Spinal cord (tissue), 10 donors: ENCODE measurements around the gene MYMK. TPM values are rescaled to one million over a fixed set of nuclear protein-coding genes. Genes with fewer than 3 reads are reported as not detected.

Experiments
- DNase-seq, 6 donors: peaks; one replicate each; pipeline versions ENCODE4 v3.0.0 to v3.0.0-alpha.2; 2013 to 2015; ENCODE audit warnings: low spot score in 6 of 6, low read depth in 4 of 6
- H3K27ac ChIP-seq: one replicate; pipeline ENCODE4 v1.5.1; 2013; ENCODE audit warnings: low read depth, low read length, control low read depth
- H3K27me3 ChIP-seq: one replicate; pipeline ENCODE4 v1.6.1; 2013; ENCODE audit warnings: low read length; ENCODE audit not compliant: control insufficient read depth, insufficient read depth
- H3K36me3 ChIP-seq: one replicate; pipeline ENCODE4 v1.6.1; 2013; ENCODE audit warnings: low read length; ENCODE audit not compliant: control insufficient read depth, insufficient read depth
- H3K4me1 ChIP-seq: one replicate; pipeline ENCODE4 v1.6.1; 2013; ENCODE audit warnings: low read length; ENCODE audit not compliant: control insufficient read depth, insufficient read depth
- H3K4me3 ChIP-seq: one replicate; pipeline ENCODE4 v1.5.1; 2013; ENCODE audit warnings: low read depth, low read length, control low read depth
- H3K9me3 ChIP-seq: one replicate; pipeline ENCODE4 v1.6.1; 2013; ENCODE audit warnings: low read length; ENCODE audit not compliant: control insufficient read depth, insufficient read depth
- WGBS: methylation state at CpG from one replicate; pipeline ENCODE4 v1.1.5; 2013; ENCODE audit warnings: missing lambda C conversion rate; ENCODE audit not compliant: insufficient coverage; 5-methylcytosine and 5-hydroxymethylcytosine counted together
- polyA plus RNA-seq, 2 donors: library from polyadenylated mRNA; unstranded; fragments of 120-200 nt; gene quantifications; one replicate each; pipeline ENCODE4 v1.2.1, GENCODE V29; 2013; ENCODE audit not compliant: insufficient read length in 2 of 2
- total RNA-seq, 2 donors: library from RNA; depleted of rRNA in 1 of 2; stranded (reverse); fragments of 120-200 nt in 1 of 2; fragments of >200 nt in 1 of 2; gene quantifications; one replicate each; pipeline versions ENCODE4 v1.2.3 to v1.2.4, GENCODE V29; 2013 to 2014
- donor health status: healthy.

The MYMK gene
- total and polyA plus RNA-seq, 4 donors, result 0.26 TPM; not detected in 3

- no peak for DNase-seq
- H3K27me3 ChIP-seq, result no peaks in the 10 kb centered on the region
- H3K4me3 ChIP-seq, result no peak overlapping the region
- peaks cover 42% of the 10 kb centered on the region for H3K4me1 ChIP-seq
- 91% methylated on average over 10 of the region's 10 CpGs for WGBS
- H3K9me3 ChIP-seq, result no peaks in the 10 kb centered on the region
- no peaks in the 10 kb centered on the region for H3K36me3 ChIP-seq
- no peak overlapping the region for H3K27ac ChIP-seq
Measured at GRCh38 chr9:133515240-133515610, 9.5 kb downstream of the MYMK start.

DNA sequence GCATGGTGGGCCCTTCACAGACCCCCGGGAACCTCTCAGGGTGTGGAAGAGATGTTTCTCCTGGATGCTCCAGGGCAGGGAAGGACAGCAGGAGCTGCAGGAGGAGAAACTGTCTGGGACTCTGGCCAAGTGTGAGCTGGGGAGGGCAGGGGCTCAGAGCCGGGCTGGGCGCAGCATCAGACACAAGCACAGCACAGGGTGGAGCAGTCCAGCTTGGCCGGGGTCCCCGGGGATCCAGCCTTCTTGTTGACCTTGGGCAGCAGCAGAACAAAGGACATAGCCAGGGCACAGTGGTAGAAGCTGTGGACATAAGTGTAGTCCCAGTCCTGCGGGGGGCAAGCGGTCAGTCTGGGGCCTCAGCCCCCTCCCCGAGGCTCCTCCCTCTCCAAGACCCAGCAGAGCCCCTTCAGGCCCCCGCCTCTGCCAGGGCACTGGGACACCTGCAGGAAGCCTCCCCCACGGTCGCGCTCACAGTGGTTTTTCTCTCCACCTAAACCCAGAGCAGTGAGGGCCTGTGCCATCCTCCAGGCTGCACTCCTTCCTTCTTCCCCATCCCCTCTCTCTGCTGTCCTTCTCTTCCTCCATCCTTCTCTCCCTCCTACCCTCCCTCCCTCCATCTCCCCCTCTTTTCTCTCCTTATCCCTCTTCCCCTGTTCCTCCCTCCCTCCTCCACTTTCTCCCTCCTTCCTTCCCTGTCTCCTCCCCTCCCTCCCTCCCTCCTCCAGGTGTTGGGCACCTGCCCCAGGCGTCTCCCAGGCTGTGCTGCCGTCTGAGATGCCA lies 10.1 kb downstream of the MYMK start:
- peak in 2 of 6 donors; percentile 72 to 88 for DNase-seq
- H3K4me3 ChIP-seq, result no peak overlapping the region
- no peaks in the 10 kb centered on the region for H3K9me3 ChIP-seq
- 40% methylated on average over 14 of the region's 14 CpGs for WGBS
- H3K36me3 ChIP-seq, result no peaks in the 10 kb centered on the region
- H3K27me3 ChIP-seq, result no peaks in the 10 kb centered on the region
- no peak overlapping the region for H3K27ac ChIP-seq
- peaks cover 48% of the 10 kb centered on the region for H3K4me1 ChIP-seq

DNA sequence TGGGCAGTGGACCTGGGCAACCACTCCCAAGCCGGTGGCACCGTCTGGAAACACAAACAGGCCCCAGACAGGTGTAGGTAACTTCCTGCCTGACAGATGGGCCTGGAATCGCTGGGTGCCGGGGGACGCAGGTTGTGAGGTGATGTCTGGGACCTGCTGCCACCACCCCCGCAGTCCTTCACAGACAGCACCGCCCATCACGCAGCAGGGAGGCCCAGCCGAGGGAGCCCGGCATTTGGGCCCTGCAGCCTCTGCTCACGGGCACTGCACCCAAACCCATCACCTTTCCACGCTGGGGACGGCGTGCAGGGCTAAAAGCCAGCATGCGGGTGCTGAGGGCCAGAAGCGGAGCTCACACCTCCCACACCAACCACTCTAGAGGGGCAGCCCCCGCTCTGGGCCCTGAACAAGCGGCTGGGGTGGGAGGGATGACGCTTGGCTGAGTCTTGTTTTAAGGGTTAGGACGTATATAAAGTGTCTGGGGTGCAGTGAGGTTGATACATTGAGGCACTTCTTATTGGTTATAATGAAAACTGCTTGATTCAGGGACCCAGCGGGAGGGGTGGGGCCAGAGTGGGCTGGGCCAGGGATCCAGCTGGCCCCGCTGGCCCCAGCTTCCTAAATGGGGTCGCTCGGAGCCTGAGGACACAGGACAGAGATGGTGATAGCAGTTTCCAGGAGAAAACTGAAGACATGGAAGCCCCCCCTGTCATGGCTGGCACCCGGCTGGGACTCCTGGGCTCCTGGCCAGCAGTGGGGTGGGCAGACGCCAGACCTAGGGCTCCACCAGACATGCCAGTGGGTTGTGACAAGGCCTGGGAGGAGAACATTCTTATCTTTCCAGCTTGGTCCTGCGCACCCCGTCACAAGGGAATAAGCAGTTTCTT lies 11.3 kb downstream of the MYMK start:
- peak in 2 of 6 donors; percentile 56 to 82 for DNase-seq
- 52% methylated on average over 18 of the region's 28 CpGs for WGBS
- H3K4me3 ChIP-seq, result no peak overlapping the region
- H3K9me3 ChIP-seq, result no peaks in the 10 kb centered on the region
- H3K36me3 ChIP-seq, result no peaks in the 10 kb centered on the region
- peaks cover 57% of the 10 kb centered on the region for H3K4me1 ChIP-seq
- H3K27me3 ChIP-seq, result no peaks in the 10 kb centered on the region
- no peak overlapping the region for H3K27ac ChIP-seq

DNA sequence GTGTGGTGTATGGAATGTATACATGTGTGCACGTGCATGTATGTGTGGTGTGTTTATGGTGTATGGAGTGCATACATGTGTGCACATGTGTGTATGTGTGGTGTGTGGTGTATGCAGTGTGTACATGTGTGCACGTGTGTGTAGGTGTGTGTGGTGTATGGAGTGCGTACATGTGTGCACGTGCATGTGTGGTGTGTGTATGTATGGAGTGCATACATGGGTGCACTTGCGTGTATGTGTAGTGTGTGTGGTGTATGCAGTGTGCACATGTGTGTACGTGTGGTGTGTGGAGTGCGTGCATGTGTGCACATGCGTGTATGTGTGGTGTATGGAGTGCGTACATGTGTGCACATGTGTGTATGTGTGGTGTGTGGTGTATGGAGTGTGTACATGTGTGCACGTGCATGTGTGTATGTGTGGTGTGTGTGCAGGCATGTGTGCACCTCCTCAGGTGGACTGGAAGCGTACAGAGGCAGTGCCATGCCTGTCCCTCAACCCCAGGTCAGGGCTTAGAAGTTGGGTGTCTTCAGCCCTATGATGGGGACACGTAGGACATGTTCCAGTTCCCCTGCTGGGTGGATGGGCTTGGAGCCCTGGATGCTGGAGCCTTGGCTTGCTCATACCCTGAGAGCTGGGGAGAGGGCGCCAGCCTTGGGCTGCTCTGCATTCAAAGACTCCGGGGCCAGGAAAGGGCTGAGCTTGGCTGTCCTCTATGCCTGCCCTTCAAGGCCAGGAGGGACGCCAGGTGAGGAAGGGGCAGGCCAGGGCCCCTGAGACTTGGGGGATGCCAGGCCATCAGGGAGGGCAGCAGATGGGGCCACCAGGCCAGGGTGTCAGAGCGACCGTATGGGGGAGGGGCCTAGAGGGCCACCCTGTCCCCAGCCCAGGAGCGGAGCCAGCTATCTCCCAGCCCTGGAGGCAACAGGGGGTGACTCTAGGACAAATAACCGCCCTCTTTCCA lies 12.2 kb downstream of the MYMK start:
- no peaks in the 10 kb centered on the region for H3K9me3 ChIP-seq
- H3K27me3 ChIP-seq, result no peaks in the 10 kb centered on the region
- no peak overlapping the region for H3K4me3 ChIP-seq
- peaks cover 57% of the 10 kb centered on the region for H3K4me1 ChIP-seq
- no peak for DNase-seq
- no peaks in the 10 kb centered on the region for H3K36me3 ChIP-seq
- 83% methylated on average over 19 of the region's 19 CpGs for WGBS
- no peak overlapping the region for H3K27ac ChIP-seq

- 89% methylated on average over 10 of the region's 10 CpGs for WGBS
- H3K9me3 ChIP-seq, result no peaks in the 10 kb centered on the region
- no peaks in the 10 kb centered on the region for H3K36me3 ChIP-seq
- no peak for DNase-seq
- no peaks in the 10 kb centered on the region for H3K27me3 ChIP-seq
- H3K27ac ChIP-seq, result no peak overlapping the region
- no peak overlapping the region for H3K4me3 ChIP-seq
- H3K4me1 ChIP-seq, result peaks cover 57% of the 10 kb centered on the region
Measured at GRCh38 chr9:133511607-133512006, 13.2 kb downstream of the MYMK start.

GRCh38 chr9:133510926-133511505 lies 13.7 kb downstream of the MYMK start:
- H3K4me1 ChIP-seq, result peaks cover 57% of the 10 kb centered on the region
- no peaks in the 10 kb centered on the region for H3K27me3 ChIP-seq
- H3K27ac ChIP-seq, result no peak overlapping the region
- no peak overlapping the region for H3K4me3 ChIP-seq
- no peaks in the 10 kb centered on the region for H3K36me3 ChIP-seq
- H3K9me3 ChIP-seq, result no peaks in the 10 kb centered on the region
- 62% methylated on average over 27 of the region's 27 CpGs for WGBS
- no peak for DNase-seq

DNA sequence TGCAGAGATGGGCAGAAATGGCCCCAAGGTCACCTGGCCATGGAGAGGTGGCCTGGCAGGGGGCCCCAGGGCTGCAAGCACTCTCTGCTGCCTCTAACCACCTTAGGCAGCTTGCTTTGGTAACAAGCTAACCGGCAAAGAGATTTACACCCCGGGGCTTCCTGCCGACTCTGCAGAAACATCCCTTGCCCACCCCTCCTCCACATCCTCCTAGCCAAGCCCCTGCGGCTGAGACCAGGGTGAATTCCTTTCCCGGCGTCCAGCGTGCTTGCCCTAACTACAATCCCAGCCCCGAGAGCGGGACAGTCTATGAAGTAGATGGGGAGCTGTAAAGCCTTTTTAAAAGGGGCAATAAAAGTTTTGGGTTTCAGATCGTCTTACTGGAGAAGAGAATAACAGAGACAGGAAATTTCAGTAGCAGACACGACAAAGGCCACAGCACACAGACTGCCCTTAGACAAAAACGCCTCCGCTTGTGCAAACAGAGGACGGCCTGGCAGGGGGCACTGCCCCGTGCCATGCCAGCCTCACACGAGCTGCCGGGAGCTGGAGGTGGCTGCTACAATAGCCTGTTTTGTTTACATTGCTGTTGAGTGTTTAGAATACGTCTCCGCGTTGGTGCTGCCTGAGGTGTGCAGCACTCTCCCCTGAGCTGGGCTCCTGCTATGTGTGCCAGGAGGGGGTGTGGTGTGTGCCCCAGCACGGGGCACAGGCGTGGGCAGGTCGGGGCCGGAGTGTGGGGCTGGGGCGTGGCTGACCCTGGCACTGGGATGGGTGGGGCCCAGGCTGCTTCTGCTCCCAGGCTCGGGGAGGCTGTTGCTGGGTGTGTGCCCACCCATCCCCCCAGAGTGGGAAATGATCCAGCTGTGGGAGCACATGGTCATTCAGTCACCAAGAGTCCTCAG lies 15.3 kb downstream of the MYMK start:
- Histone ChIP-seq H3K27me3 (no peaks in the 10 kb centered on the region), H3K4me1 (peaks cover 44% of the 10 kb centered on the region)
- peak in 2 of 6 donors; percentile 40 to 60 for DNase-seq

GRCh38 chr9:133508046-133508445 lies 16.7 kb downstream of the MYMK start:
- no peak overlapping the region for H3K4me3 ChIP-seq
- H3K27ac ChIP-seq, result no peak overlapping the region
- no peaks in the 10 kb centered on the region for H3K27me3 ChIP-seq
- no peaks in the 10 kb centered on the region for H3K9me3 ChIP-seq
- 94% methylated on average over 3 of the region's 8 CpGs for WGBS
- peaks cover 32% of the 10 kb centered on the region for H3K4me1 ChIP-seq
- no peak for DNase-seq
- no peaks in the 10 kb centered on the region for H3K36me3 ChIP-seq

More for the DNA sequence above, 15.3 kb downstream of the MYMK start:
- 12% methylated on average over 22 of the region's 26 CpGs for WGBS
- no peaks in the 10 kb centered on the region for H3K36me3 ChIP-seq
- no peak overlapping the region for H3K27ac ChIP-seq
- no peak overlapping the region for H3K4me3 ChIP-seq
- H3K9me3 ChIP-seq, result no peaks in the 10 kb centered on the region
